Hepatocyte (in vitro differentiated cells): ENCODE data around the gene JAM3. TPM values are rescaled to one million over a fixed set of nuclear protein-coding genes. Genes with fewer than 3 reads are reported as not detected.

Experiments
- DNase-seq: peaks from one replicate; pipeline ENCODE4 v3.0.0-alpha.2; 2016; ENCODE audit warnings: low spot score
- H2AFZ ChIP-seq: fragments of 200-600 bp; sonication (generic); 2 replicates; pipeline ENCODE4 v1.6.0; 2016; ENCODE audit warnings: antibody characterized with exemption, mild to moderate bottlenecking
- H3K27ac ChIP-seq: fragments of 200-600 bp; sonication (generic); 2 replicates; pipeline ENCODE4 v1.5.1; 2016; ENCODE audit warnings: mild to moderate bottlenecking
- H3K27me3 ChIP-seq: fragments of 200-600 bp; sonication (generic); 2 replicates; pipeline ENCODE4 v1.6.1; 2016
- H3K36me3 ChIP-seq: fragments of 200-600 bp; sonication (generic); replicated peaks from 2 replicates; pipeline ENCODE4 v1.5.1; 2016; ENCODE audit warnings: low read depth; ENCODE audit not compliant: insufficient read depth
- H3K4me1 ChIP-seq: fragments of 200-600 bp; sonication (generic); 2 replicates; pipeline ENCODE4 v1.5.1; 2016; ENCODE audit warnings: mild to moderate bottlenecking, moderate library complexity; ENCODE audit not compliant: insufficient read depth
- H3K4me2 ChIP-seq: fragments of 200-600 bp; sonication (generic); 2 replicates; pipeline ENCODE4 v1.6.0; 2016
- H3K4me3 ChIP-seq: fragments of 200-600 bp; sonication (generic); 2 replicates; pipeline ENCODE4 v1.5.1; 2016; ENCODE audit warnings: mild to moderate bottlenecking
- H3K79me2 ChIP-seq: fragments of 200-600 bp; sonication (generic); 2 replicates; pipeline ENCODE4 v1.6.0; 2017; ENCODE audit warnings: mild to moderate bottlenecking
- H3K9me2 ChIP-seq: fragments of 200-600 bp; sonication (generic); replicated peaks from 2 replicates; pipeline ENCODE4 v1.6.0; 2017; ENCODE audit warnings: mild to moderate bottlenecking; ENCODE audit not compliant: insufficient read depth
- H3K9me3 ChIP-seq: fragments of 200-600 bp; sonication (generic); 2 replicates; pipeline ENCODE4 v1.5.1; 2016; ENCODE audit warnings: low read depth, mild to moderate bottlenecking
- H4K20me1 ChIP-seq: fragments of 200-600 bp; sonication (generic); 2 replicates; pipeline ENCODE4 v1.6.0; 2016; ENCODE audit warnings: mild to moderate bottlenecking; ENCODE audit not compliant: insufficient read depth, poor library complexity, severe bottlenecking
- EZH2 ChIP-seq: fragments of 200-600 bp; sonication (generic); IDR thresholded peaks from 2 replicates; pipeline ENCODE4 v1.6.1; 2016; ENCODE audit warnings: antibody characterized with exemption, mild to moderate bottlenecking, borderline replicate concordance
- EZH2phosphoT487 ChIP-seq: fragments of 200-600 bp; sonication (generic); IDR thresholded peaks from one replicate; pipeline ENCODE4 v1.6.1; 2018; ENCODE audit warnings: antibody characterized with exemption, mild to moderate bottlenecking, low read depth, moderate library complexity; ENCODE audit not compliant: unreplicated experiment, severe bottlenecking
- WGBS: methylation state at CpG from one replicate; pipeline ENCODE4 v1.1.6; 2016; ENCODE audit warnings: low lambda C conversion rate; ENCODE audit errors: missing lambda C conversion rate; 5-methylcytosine and 5-hydroxymethylcytosine counted together
- polyA plus RNA-seq: library from polyadenylated mRNA; unstranded; fragments of >200 nt; fragmentation: Nextera tagmentation; extraction: Ambion mirVana; gene quantifications from 2 replicates; pipeline ENCODE4 v1.2.1, GENCODE V29; 2016
- total RNA-seq: library from RNA; depleted of rRNA; stranded (reverse); fragments of >200 nt; gene quantifications from 2 replicates; pipeline ENCODE4 v1.2.3, GENCODE V29; 2014
- TF ChIP-seq, protein P1 (sequence below): fragments of 200-600 bp; sonication (generic); IDR thresholded peaks from 2 replicates; pipeline ENCODE4 v1.5.1; 2016; ENCODE audit warnings: antibody characterized with exemption, mild to moderate bottlenecking; ENCODE audit not compliant: poor library complexity

JAM3 gene
- total and polyA plus RNA-seq, 2 experiments from 2014 or later = 20.3 to 23.6 TPM

DNA sequence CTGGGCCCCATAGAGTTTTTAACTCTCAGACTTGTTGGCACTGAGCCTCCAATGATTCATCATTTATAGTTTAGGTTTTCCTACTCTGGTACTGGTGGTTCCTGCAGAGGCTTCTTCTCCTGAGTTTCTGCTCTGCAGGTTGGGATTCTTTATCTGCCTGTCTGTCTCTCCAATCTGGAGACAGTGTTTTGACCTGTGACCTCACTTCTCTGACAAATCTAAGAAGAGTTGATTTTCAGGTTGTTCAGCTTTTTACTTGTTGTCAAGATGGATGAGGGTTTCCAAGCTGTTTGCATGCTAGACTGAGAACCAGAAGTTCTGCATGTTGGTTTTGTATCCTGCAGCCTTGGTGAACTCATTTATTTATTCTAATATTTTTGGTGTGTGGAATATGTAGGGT is 63.9 kb downstream of the JAM3 start:
- Histone ChIP-seq H3K4me2 (no peak overlapping the region), H3K9me3 (peaks cover 4% of the 10 kb centered on the region), H3K36me3 (no peaks in the 10 kb centered on the region), H3K9me2 (no peaks in the 10 kb centered on the region), H3K27ac (no peak overlapping the region), H3K4me3 (no peak overlapping the region), H3K27me3 (no peaks in the 10 kb centered on the region), H4K20me1 (no peaks in the 10 kb centered on the region), H3K79me2 (no peaks in the 10 kb centered on the region), H3K4me1 (no peaks in the 10 kb centered on the region), H2AFZ (no peak overlapping the region)
- no peak for TF ChIP-seq EZH2phosphoT487
- no peak for TF ChIP-seq EZH2
- TF ChIP-seq, protein P1, sequence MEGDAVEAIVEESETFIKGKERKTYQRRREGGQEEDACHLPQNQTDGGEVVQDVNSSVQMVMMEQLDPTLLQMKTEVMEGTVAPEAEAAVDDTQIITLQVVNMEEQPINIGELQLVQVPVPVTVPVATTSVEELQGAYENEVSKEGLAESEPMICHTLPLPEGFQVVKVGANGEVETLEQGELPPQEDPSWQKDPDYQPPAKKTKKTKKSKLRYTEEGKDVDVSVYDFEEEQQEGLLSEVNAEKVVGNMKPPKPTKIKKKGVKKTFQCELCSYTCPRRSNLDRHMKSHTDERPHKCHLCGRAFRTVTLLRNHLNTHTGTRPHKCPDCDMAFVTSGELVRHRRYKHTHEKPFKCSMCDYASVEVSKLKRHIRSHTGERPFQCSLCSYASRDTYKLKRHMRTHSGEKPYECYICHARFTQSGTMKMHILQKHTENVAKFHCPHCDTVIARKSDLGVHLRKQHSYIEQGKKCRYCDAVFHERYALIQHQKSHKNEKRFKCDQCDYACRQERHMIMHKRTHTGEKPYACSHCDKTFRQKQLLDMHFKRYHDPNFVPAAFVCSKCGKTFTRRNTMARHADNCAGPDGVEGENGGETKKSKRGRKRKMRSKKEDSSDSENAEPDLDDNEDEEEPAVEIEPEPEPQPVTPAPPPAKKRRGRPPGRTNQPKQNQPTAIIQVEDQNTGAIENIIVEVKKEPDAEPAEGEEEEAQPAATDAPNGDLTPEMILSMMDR = no peak
- DNase-seq = peak; percentile 23

DNA sequence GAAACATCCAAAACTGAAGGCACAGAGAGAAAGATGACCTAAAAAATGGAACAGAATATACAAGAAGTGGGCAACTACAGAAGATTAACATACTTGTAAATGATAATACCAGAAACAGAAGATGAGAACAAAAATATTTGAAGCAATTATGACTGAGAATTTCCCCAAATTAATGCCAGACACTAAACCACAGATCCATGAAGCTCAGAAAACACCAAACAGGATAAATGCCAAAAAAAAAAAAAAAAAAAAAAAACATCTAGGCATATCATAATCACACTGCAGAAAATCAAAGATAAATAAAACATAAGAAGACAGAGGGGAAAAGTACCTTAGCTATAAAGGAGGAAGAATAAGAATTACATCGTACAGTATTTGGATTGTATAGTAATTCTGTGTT is 65.3 kb downstream of the JAM3 start:
- no peaks in the 10 kb centered on the region for H3K79me2 ChIP-seq
- no peaks in the 10 kb centered on the region for H3K4me1 ChIP-seq
- no peak overlapping the region for H3K4me2 ChIP-seq
- H3K27me3 ChIP-seq = no peaks in the 10 kb centered on the region
- H3K9me2 ChIP-seq = no peaks in the 10 kb centered on the region
- H3K36me3 ChIP-seq = no peaks in the 10 kb centered on the region
- 100% methylated on average over 1 of the region's 1 CpG for WGBS
- no peak overlapping the region for H3K27ac ChIP-seq
- no peak overlapping the region for H2AFZ ChIP-seq
- TF ChIP-seq, protein P1 = no peak
- TF ChIP-seq EZH2phosphoT487 = no peak
- H4K20me1 ChIP-seq = no peaks in the 10 kb centered on the region
- no peak overlapping the region for H3K4me3 ChIP-seq
- no peak for DNase-seq
- H3K9me3 ChIP-seq = peaks cover 4% of the 10 kb centered on the region

DNA sequence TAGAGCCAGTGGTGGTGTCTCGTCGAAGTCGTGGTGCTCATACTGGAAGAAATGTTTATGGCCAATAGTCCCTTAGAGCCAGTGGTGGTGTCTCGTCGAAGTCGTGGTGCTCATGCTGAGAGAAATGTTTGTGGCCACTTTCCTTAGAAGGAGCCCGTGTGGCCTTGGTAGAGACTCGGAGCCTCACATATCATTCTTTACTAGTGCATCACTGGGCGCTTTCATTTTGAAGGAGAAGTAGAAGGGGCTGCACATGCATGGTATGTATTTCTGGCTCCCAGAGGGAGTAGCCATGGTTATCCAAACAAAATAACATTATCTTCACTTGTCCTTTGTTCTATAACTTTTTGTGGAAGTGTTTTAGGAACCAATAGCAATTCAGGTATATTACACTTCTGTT is 69.5 kb downstream of the JAM3 start:
- H3K27ac ChIP-seq = no peak overlapping the region
- TF ChIP-seq, protein P1 = no peak
- no peak for TF ChIP-seq EZH2
- no peak for TF ChIP-seq EZH2phosphoT487
- H3K4me2 ChIP-seq = no peak overlapping the region
- H3K36me3 ChIP-seq = no peaks in the 10 kb centered on the region
- no peaks in the 10 kb centered on the region for H3K79me2 ChIP-seq
- H3K9me2 ChIP-seq = no peaks in the 10 kb centered on the region
- WGBS = 94% methylated on average over 9 of the region's 9 CpGs
- H3K4me1 ChIP-seq = no peaks in the 10 kb centered on the region
- H3K4me3 ChIP-seq = no peak overlapping the region
- no peak overlapping the region for H2AFZ ChIP-seq
- no peaks in the 10 kb centered on the region for H3K9me3 ChIP-seq
- H3K27me3 ChIP-seq = no peaks in the 10 kb centered on the region
- H4K20me1 ChIP-seq = no peaks in the 10 kb centered on the region
- DNase-seq = no peak

DNA sequence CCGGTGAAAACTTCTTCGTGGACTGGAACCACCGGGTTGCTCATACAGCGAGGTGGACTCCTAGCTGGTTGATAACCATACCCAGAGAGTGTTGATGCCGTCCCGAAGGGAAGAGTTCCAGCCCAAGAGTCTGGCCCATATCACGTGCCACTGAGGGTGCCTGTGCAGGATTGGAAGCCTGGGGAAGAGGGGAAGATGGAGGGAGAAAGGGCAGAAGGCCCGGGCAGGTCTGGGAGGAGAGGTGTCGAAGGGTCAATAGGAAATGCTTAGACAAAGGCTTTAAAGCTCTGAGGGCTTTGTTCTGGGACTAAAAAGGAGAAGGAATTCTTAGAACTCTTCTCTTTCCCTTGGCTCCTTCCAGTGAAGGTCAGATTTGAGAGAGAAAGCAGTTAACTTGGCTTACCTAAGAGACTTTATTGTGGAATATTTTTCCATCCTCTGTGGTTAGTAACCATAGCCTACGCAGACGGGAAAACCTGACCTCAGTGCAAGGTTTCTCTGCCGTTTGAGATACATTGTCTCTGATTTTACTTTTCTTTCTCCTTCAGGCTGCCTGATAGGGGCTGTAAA is 70.5 kb downstream of the JAM3 start:
- no peaks in the 10 kb centered on the region for H3K9me2 ChIP-seq
- peak overlapping the region; percentile 26 for H3K4me2 ChIP-seq
- H3K36me3 ChIP-seq = no peaks in the 10 kb centered on the region
- H3K27ac ChIP-seq = no peak overlapping the region
- no peaks in the 10 kb centered on the region for H3K79me2 ChIP-seq
- no peaks in the 10 kb centered on the region for H3K4me1 ChIP-seq
- WGBS = 74% methylated on average over 12 of the region's 12 CpGs
- DNase-seq = no peak
- TF ChIP-seq EZH2phosphoT487 (no peak), EZH2 (no peak)
- TF ChIP-seq, protein P1 = no peak
- H3K9me3 ChIP-seq = no peaks in the 10 kb centered on the region
- H3K4me3 ChIP-seq = no peak overlapping the region
- no peaks in the 10 kb centered on the region for H4K20me1 ChIP-seq
- no peak overlapping the region for H2AFZ ChIP-seq
- no peaks in the 10 kb centered on the region for H3K27me3 ChIP-seq
